Measurements from ENCODE around the gene MPEG1.

The MPEG1 gene

DNA sequence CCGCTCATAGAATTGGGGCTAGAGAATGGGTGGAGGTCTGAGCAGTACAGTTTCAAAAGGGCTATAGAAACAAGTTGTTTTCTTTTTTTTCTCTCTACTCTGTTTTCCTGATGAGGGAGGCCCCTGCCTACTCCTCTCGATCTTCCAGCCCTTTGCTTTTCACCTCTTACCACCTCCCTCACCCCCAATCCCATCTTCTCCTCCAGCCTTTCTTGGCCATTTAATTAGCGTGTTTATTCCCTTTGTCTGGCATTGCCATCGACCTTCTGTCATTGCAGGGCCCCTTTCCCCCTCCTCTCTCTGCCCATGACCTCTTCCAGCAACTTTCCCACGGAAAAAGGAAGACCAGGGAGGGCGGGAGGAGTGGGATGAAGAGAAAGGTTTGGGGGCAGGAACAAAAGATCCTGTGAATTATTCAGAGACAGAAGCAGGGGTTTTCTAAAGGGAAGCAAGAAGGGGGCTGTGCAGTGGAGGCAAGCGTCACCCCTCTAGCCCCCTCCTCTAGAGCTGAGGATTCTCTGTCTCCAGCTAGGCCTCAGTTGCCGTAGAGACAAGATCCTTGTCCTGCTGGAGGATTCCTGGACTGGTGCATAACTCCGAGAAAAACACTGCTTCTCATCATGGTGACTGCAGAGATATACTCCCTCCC is 27.9 kb downstream of the MPEG1 start:
- no peak overlapping the region for H3K4me3 ChIP-seq (ENCODE audit: low read depth, low read length)
- ChIA-PET CTCF (interaction anchor here (1.2 to 5.0 kb wide), 6 partner anchors 8 to 21 kb away, joined by 5 to 75 read pairs (median 30); partner anchors contain the start of gene DTX4), POLR2A (no interaction called here)
- TF ChIP-seq, protein P1, sequence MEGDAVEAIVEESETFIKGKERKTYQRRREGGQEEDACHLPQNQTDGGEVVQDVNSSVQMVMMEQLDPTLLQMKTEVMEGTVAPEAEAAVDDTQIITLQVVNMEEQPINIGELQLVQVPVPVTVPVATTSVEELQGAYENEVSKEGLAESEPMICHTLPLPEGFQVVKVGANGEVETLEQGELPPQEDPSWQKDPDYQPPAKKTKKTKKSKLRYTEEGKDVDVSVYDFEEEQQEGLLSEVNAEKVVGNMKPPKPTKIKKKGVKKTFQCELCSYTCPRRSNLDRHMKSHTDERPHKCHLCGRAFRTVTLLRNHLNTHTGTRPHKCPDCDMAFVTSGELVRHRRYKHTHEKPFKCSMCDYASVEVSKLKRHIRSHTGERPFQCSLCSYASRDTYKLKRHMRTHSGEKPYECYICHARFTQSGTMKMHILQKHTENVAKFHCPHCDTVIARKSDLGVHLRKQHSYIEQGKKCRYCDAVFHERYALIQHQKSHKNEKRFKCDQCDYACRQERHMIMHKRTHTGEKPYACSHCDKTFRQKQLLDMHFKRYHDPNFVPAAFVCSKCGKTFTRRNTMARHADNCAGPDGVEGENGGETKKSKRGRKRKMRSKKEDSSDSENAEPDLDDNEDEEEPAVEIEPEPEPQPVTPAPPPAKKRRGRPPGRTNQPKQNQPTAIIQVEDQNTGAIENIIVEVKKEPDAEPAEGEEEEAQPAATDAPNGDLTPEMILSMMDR (IDR thresholded peaks at IDR 0.05; ENCODE audit: insufficient read depth, low read length, missing control alignments) = no peak
- DNase-seq (ENCODE audit: low read depth, low spot score) = no peak

DNA sequence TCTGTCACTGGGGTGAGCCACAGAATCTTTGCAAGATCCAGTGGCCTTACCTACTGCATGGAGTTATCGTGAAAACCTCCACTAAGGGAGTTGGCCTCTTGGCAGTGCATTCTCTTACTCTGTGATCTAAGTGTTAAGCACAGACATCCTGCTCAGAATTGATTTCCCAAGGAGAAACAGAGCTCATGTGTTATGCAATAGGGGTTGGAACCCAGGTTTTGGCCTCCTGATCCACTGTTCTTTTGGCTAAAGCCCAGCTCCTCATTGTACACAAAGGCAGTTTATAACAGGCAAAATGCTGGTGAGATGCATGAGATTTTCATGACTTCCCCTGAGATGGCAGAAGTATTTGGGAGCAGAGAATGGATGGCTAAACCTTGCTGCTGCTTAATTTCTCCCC is 29.0 kb downstream of the MPEG1 start:
- TF ChIP-seq, protein P1 (IDR thresholded peaks at IDR 0.05; ENCODE audit: insufficient read depth, low read length, missing control alignments) = no peak
- DNase-seq (ENCODE audit: low read depth, low spot score) = no peak
- ChIA-PET CTCF (interaction anchor here (1.2 to 5.0 kb wide), 4 partner anchors 7 to 22 kb away, joined by 5 to 75 read pairs (median 30); partner anchors contain the start of gene DTX4), POLR2A (no interaction called here)
- H3K4me3 ChIP-seq (ENCODE audit: low read depth, low read length) = no peak overlapping the region

- TF ChIP-seq, protein P1 (IDR thresholded peaks at IDR 0.05; ENCODE audit: insufficient read depth, low read length, missing control alignments) = no peak
- H3K4me3 ChIP-seq (ENCODE audit: low read depth, low read length) = no peak overlapping the region
- ChIA-PET CTCF (interaction anchor here (1.7 to 3.9 kb wide), 2 partner anchors 11 to 23 kb away, joined by 10 to 35 read pairs; partner anchors contain the start of gene DTX4), POLR2A (no interaction called here)
- no peak for DNase-seq (ENCODE audit: low read depth, low spot score)
Measured at GRCh38 chr11:59182457-59183151, 30.1 kb downstream of the MPEG1 start.

DNA sequence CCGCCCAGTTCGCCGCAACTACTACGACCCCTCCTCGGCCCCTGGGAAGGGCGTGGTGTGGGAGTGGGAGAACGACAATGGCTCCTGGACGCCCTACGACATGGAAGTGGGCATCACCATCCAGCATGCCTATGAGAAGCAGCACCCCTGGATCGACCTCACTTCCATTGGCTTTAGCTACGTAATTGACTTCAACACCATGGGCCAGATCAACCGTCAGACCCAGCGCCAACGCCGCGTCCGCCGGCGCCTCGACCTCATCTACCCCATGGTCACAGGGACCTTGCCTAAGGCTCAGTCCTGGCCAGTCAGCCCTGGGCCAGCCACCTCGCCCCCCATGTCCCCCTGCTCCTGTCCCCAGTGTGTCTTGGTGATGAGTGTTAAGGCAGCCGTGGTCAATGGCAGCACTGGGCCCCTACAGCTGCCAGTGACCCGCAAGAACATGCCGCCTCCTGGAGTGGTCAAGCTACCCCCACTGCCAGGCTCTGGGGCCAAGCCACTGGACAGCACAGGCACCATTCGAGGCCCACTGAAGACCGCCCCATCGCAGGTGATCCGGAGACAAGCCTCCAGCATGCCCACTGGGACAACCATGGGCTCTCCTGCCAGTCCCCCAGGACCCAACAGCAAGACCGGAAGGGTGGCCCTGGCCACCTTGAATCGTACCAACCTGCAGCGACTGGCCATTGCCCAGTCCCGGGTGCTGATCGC is 30.8 kb downstream of the MPEG1 start:
- no peak overlapping the region for H3K4me3 ChIP-seq (ENCODE audit: low read depth, low read length)
- POLR2A ChIA-PET = no interaction called here
- CTCF ChIA-PET = interaction anchor here (0.7 to 3.9 kb wide), 4 partner anchors 9 to 24 kb away, joined by 3 to 35 read pairs (median 8); partner anchors contain the start of gene DTX4
- no peak for DNase-seq (ENCODE audit: low read depth, low spot score)
- TF ChIP-seq, protein P1 (IDR thresholded peaks at IDR 0.05; ENCODE audit: insufficient read depth, low read length, missing control alignments) = no peak

DNA sequence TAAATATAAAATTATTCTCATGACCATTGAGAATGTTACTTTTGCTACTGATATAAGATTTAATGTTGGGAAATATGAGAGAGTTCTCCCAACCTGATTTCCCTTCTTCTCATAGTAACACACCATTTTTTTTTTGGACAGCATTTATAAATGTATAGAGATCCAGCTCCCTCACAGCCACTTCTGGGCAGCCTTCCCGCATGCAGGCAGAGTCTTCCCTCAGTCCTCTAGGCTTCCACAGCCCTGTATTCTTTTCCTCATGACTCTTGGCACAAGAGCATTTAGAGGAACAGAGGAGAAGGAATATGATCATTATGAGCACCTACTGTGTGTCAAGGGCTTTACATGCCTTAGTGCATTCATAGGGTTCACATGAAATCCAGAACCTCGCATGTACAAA is 31.8 kb downstream of the MPEG1 start:
- POLR2A ChIA-PET = no interaction called here
- no peak for DNase-seq (ENCODE audit: low read depth, low spot score)
- TF ChIP-seq, protein P1 (IDR thresholded peaks at IDR 0.05; ENCODE audit: insufficient read depth, low read length, missing control alignments) = no peak
- no peak overlapping the region for H3K4me3 ChIP-seq (ENCODE audit: low read depth, low read length)
- CTCF ChIA-PET = interaction anchor here (2.4 to 18.9 kb wide), 3 partner anchors 9 to 25 kb away, joined by 6 to 450 read pairs (median 35); partner anchors contain the start of genes DTX4 and MPEG1
